Measurements from ENCODE around the gene EPRS1. TPM values are rescaled to one million over a fixed set of nuclear protein-coding genes. Genes with fewer than 3 reads are reported as not detected.

EPRS1 gene
- total and polyA plus RNA-seq, 2 of the 13 experiments (the other 11 are each of a cell fraction or from before 2014, with no cell fraction given) = 86.1 to 124 TPM

- TF ChIP-seq NAIF1 (CRISPR knock-in tag; IDR thresholded peaks at IDR 0.05; ENCODE audit: borderline replicate concordance) = no peak; the same call in 1 of the 2 replicates
- TF ChIP-seq ARID4A (CRISPR knock-in tag; IDR thresholded peaks at IDR 0.05; ENCODE audit: borderline replicate concordance) = peak; percentile 62; the same call in 1 of the 2 replicates
- TF ChIP-seq ZNF549 (CRISPR knock-in tag; IDR thresholded peaks at IDR 0.05) = no peak
- 0 out of 2 replicates have a peak, but pooled peaks have one; percentile 49 for TF ChIP-seq ZNF709 (CRISPR knock-in tag; IDR thresholded peaks at IDR 0.05)
- TF ChIP-seq ZFP36L1 (CRISPR knock-in tag; IDR thresholded peaks at IDR 0.05) = 0 out of 2 replicates have a peak, but pooled peaks have one; percentile 34
- peak; percentile 57 for TF ChIP-seq PATZ1 (CRISPR knock-in tag; IDR thresholded peaks at IDR 0.05)
- TF ChIP-seq KLF15 (CRISPR knock-in tag; IDR thresholded peaks at IDR 0.05; ENCODE audit: borderline replicate concordance) = no peak
- no peak for TF ChIP-seq ZNF678 (CRISPR knock-in tag; IDR thresholded peaks at IDR 0.05)
- TF ChIP-seq ZNF484 (CRISPR knock-in tag; IDR thresholded peaks at IDR 0.05; ENCODE audit: borderline replicate concordance, low read depth) = no peak
- TF ChIP-seq HDAC6 (IDR thresholded peaks at IDR 0.05; ENCODE audit: low read depth, low read length) = no peak
- no peak for TF ChIP-seq SP2 (CRISPR knock-in tag; IDR thresholded peaks at IDR 0.05)
- no peak for TF ChIP-seq RBFOX2 (IDR thresholded peaks at IDR 0.05; ENCODE audit: low read depth, low read length)
- TF ChIP-seq NRL (CRISPR knock-in tag; IDR thresholded peaks at IDR 0.05; ENCODE audit: borderline replicate concordance) = no peak
- TF ChIP-seq LRRFIP1 (CRISPR knock-in tag; conservative IDR thresholded peaks at IDR 0.05) = no peak
- no peak for TF ChIP-seq TMF1 (CRISPR knock-in tag; IDR thresholded peaks at IDR 0.05; ENCODE audit: low read depth)
- peak; percentile 73; the same call in 1 of the 2 replicates for TF ChIP-seq SATB2 (CRISPR knock-in tag; IDR thresholded peaks at IDR 0.05)
- no peak for TF ChIP-seq ZFP62 (CRISPR knock-in tag; IDR thresholded peaks at IDR 0.05)
- TF ChIP-seq MXI1 (IDR thresholded peaks at IDR 0.05; ENCODE audit: borderline replicate concordance, low read depth, low read length) = peak; percentile 68; the same call in 1 of the 3 replicates
- no peak for TF ChIP-seq ZNF253 (CRISPR knock-in tag; IDR thresholded peaks at IDR 0.05; ENCODE audit: borderline replicate concordance)
- no peak for TF ChIP-seq SMC3 (IDR thresholded peaks at IDR 0.05; ENCODE audit: low read length)
- TF ChIP-seq ZNF746 (CRISPR knock-in tag; IDR thresholded peaks at IDR 0.05) = no peak; the same call in 1 of the 2 replicates
These were observed 43.6 kb upstream of the EPRS1 start, which contains the start of gene BPNT1 (continued) for GRCh38 chr1:220089650-220090556.
